ENCODE measurements around the gene LGR4. TPM values are rescaled to one million over a fixed set of nuclear protein-coding genes. Genes with fewer than 3 reads are reported as not detected.
"Not testable (repeated sequence)": the region's sequence is repeated elsewhere in the genome, so short reads cannot be mapped to it uniquely, and the experiment has no call there.

LGR4 gene
- polyA plus RNA-seq, 1 experiment: 7.6 TPM

DNA sequence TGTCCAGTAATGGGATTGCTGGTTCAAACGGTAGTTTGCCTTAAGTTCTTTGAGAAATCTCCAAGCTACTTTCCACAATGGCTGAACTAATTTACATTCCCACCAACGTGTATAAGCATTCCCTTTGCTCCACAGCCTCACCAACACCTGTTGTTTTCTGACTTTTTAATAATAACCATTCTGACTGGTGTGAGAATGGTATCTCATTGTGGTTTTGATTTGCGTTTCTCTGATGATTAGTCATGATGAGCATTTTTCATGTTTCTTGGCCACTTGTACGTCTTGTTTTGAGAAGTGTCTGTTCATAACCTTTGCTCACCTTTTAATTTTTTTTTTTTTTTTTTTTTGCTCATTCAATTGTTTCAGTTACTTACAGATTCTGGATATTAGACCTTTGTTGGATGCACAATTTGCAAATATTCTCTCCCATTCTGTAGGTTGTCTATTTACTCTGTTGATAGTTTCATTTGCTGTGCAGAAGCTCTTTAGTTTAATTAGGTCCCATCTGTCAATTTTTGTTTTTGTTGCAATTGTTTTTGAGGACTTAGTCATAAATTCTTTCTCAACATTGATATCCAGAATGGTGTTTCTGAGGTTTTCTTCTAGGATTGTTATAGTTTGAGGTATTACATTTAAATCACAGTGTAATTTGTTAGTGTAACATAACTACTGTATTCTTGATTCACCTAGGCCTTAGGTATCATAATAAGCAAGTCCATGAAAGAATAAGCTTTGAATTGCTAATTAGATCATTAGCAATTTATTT lies 142.5 kb downstream of the LGR4 start:
- Histone ChIP-seq H3K4me3 (ENCODE audit: low read depth, low read length) (no peak overlapping the region), H3K36me3 (ENCODE audit: control insufficient read depth, insufficient read depth, low read length) (no peaks in the 10 kb centered on the region), H3K27me3 (ENCODE audit: control insufficient read depth, insufficient read depth, low read length) (no peaks in the 10 kb centered on the region)
- ChIA-PET POLR2A (no interaction called here), CTCF (interaction anchor here (0.9 to 1.3 kb wide), 4 partner anchors 10 to 128 kb away, joined by 3 read pairs; no protein-coding TSS in a partner anchor)
- no peak for DNase-seq (ENCODE audit: low read depth)
- TF ChIP-seq, protein P1, sequence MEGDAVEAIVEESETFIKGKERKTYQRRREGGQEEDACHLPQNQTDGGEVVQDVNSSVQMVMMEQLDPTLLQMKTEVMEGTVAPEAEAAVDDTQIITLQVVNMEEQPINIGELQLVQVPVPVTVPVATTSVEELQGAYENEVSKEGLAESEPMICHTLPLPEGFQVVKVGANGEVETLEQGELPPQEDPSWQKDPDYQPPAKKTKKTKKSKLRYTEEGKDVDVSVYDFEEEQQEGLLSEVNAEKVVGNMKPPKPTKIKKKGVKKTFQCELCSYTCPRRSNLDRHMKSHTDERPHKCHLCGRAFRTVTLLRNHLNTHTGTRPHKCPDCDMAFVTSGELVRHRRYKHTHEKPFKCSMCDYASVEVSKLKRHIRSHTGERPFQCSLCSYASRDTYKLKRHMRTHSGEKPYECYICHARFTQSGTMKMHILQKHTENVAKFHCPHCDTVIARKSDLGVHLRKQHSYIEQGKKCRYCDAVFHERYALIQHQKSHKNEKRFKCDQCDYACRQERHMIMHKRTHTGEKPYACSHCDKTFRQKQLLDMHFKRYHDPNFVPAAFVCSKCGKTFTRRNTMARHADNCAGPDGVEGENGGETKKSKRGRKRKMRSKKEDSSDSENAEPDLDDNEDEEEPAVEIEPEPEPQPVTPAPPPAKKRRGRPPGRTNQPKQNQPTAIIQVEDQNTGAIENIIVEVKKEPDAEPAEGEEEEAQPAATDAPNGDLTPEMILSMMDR (IDR thresholded peaks at IDR 0.05; ENCODE audit: insufficient read depth, low read depth, low read length): no peak

DNA sequence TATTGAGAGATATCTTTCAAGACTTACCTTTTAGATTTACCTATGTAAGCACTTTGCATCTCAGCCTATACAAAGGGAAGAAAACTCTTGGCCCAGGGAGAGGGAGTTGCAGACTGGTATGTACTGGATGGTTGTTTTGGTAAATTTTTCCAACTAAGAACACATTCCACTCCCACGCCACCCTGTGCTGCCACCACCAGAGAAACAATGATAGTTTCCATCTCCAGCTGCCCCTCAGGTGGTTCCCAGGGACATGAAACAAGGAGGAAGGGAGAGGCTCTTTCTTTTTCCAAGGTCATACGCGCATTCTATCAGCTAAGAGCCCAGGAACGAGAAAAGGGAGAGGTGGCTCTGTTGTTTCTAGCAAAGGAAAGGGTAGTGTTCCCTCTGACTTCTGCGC lies 144.0 kb downstream of the LGR4 start:
- no peaks in the 10 kb centered on the region for H3K36me3 ChIP-seq (ENCODE audit: control insufficient read depth, insufficient read depth, low read length)
- DNase-seq (ENCODE audit: low read depth): no peak
- CTCF ChIA-PET: interaction anchor here (1.3 kb wide), 1 partner anchor 12 kb away, joined by 3 read pairs; no protein-coding TSS in a partner anchor
- POLR2A ChIA-PET: no interaction called here
- TF ChIP-seq, protein P1 (IDR thresholded peaks at IDR 0.05; ENCODE audit: insufficient read depth, low read depth, low read length): no peak
- no peak overlapping the region for H3K4me3 ChIP-seq (ENCODE audit: low read depth, low read length)
- no peaks in the 10 kb centered on the region for H3K27me3 ChIP-seq (ENCODE audit: control insufficient read depth, insufficient read depth, low read length)

DNA sequence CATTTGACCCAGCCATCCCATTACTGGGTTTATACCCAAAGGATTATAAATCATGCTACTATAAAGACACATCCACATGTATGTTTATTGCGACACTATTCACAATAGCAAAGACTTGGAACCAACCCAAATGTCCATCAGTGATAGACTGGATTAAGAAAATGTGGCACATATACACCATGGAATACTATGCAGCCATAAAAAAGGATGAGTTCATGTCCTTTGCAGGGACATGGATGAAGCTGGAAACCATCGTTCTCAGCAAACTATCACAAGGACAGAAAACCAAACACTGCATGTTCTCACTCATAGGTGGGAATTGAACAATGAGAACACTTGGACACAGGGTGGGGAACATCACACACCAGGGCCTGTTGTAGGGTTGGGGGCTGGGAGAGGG lies 145.5 kb downstream of the LGR4 start:
- POLR2A ChIA-PET; H3K27me3 ChIP-seq (ENCODE audit: control insufficient read depth, insufficient read depth, low read length); H3K4me3 ChIP-seq (ENCODE audit: low read depth, low read length); CTCF ChIA-PET; H3K36me3 ChIP-seq (ENCODE audit: control insufficient read depth, insufficient read depth, low read length); DNase-seq (ENCODE audit: low read depth): not testable (repeated sequence)

DNA sequence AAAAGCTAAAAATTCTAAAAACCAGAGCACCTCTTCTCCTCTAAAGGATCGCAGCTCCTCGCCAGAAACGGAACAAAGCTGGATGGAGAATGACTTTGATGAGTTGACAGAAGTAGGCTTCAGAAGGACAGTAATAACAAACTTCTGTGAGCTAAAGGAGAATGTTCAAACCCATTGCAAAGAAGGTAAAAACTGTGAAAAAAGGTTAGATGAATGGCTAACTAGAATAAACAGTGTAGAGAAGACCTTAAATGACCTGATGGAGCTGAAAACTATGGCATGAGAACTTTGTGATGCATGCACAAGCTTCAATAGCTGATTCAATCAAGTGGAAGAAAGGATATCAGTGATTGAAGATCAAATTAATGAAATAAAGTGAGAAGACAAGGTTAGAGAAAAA lies 150.4 kb downstream of the LGR4 start:
- POLR2A ChIA-PET; CTCF ChIA-PET; DNase-seq (ENCODE audit: low read depth); H3K27me3 ChIP-seq (ENCODE audit: control insufficient read depth, insufficient read depth, low read length); H3K4me3 ChIP-seq (ENCODE audit: low read depth, low read length); H3K36me3 ChIP-seq (ENCODE audit: control insufficient read depth, insufficient read depth, low read length): not testable (repeated sequence)

DNA sequence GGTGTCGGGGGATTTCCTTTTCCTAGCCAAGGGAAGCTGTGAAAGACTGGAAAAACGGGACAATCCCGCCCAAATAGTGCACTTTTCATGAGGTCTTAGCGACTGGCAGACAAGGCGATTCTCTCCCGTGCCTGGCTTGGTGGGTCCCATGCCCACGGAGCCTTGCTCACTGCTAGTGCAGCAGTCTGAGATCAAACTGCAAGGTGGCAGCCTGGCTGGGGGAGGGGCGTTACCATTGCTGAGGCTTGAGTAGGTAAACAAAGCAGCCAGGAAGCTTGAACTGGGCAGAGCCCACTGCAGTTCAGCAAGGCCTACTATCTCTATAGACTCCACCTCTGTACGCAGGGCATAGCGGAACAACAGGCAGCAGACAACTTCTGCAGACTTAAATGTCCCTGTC lies 151.2 kb downstream of the LGR4 start:
- H3K4me3 ChIP-seq (ENCODE audit: low read depth, low read length); CTCF ChIA-PET; H3K27me3 ChIP-seq (ENCODE audit: control insufficient read depth, insufficient read depth, low read length); DNase-seq (ENCODE audit: low read depth); POLR2A ChIA-PET; H3K36me3 ChIP-seq (ENCODE audit: control insufficient read depth, insufficient read depth, low read length): not testable (repeated sequence)

DNA sequence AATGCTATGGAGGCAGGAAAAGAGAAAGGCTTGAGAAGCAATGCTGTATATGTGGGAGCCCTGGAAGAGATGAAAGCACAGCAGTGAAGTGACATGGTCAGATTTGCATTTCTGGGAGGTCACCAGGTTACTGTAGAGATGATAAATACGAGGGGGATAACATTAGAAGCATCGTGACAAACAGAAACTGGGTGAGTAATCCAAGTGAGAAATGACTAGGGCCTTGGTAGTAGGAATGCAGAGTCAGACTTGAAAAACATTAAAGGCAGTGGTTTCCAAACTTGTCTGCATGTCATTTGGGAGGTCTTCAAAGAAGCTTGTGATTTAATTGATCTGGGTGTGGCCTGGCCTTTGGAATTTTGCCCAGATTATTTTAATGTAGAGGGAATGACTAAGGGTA lies 153.5 kb downstream of the LGR4 start:
- DNase-seq (ENCODE audit: low read depth): peak; percentile 47
- no peak overlapping the region for H3K4me3 ChIP-seq (ENCODE audit: low read depth, low read length)
- TF ChIP-seq, protein P1 (IDR thresholded peaks at IDR 0.05; ENCODE audit: insufficient read depth, low read depth, low read length): no peak
- no peaks in the 10 kb centered on the region for H3K27me3 ChIP-seq (ENCODE audit: control insufficient read depth, insufficient read depth, low read length)
- no peaks in the 10 kb centered on the region for H3K36me3 ChIP-seq (ENCODE audit: control insufficient read depth, insufficient read depth, low read length)
- POLR2A ChIA-PET: no interaction called here
- CTCF ChIA-PET: no interaction called here

DNA sequence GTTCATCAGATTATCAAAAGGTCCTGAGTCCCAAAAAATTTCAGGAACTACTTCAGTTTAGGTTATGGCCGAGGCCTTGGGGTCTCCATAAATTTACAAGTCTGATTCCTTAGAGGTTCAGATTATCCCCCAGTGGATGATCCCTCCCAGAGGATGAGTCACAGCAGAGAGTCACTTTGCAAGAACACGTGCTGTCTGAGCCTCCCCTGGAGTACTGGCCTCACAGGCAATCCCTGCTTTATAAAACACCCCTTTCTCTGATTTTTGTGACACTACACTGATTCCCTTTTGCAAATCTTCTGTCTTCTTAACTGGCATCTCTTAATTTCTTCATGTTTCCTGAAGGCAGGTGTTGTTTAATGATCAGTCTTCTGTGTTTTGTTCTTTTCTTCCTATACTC lies 154.8 kb downstream of the LGR4 start:
- H3K36me3 ChIP-seq (ENCODE audit: control insufficient read depth, insufficient read depth, low read length): no peaks in the 10 kb centered on the region
- ChIA-PET POLR2A (no interaction called here), CTCF (interaction anchor here (0.8 kb wide), 1 partner anchor 134 kb away, joined by 4 read pairs; no protein-coding TSS in a partner anchor)
- TF ChIP-seq, protein P1 (IDR thresholded peaks at IDR 0.05; ENCODE audit: insufficient read depth, low read depth, low read length): no peak
- no peaks in the 10 kb centered on the region for H3K27me3 ChIP-seq (ENCODE audit: control insufficient read depth, insufficient read depth, low read length)
- no peak overlapping the region for H3K4me3 ChIP-seq (ENCODE audit: low read depth, low read length)
- DNase-seq (ENCODE audit: low read depth): no peak
